HG02678 (cell line): ENCODE results near the gene TCF19.

ENCODE experiments used
- ATAC-seq: cut with Tn5 transposase; IDR thresholded peaks from one replicate; pipeline ENCODE4 v1.9.1; 2021; ENCODE audit warnings: mild to moderate bottlenecking, moderate library complexity; ENCODE audit not compliant: unreplicated experiment

TCF19 gene

GRCh38 chr6:31126396-31127175, 31.8 kb upstream of the TCF19 start:
- no peak for ATAC-seq

- ATAC-seq, result no peak
These were observed 30.2 kb upstream of the TCF19 start for GRCh38 chr6:31128093-31128676.

- no peak for ATAC-seq
These were observed 29.3 kb upstream of the TCF19 start for GRCh38 chr6:31129130-31129529.

GRCh38 chr6:31130751-31131150, 27.6 kb upstream of the TCF19 start:
- no peak for ATAC-seq

GRCh38 chr6:31131595-31131994, 26.8 kb upstream of the TCF19 start:
- no peak for ATAC-seq

GRCh38 chr6:31132806-31133205, 25.6 kb upstream of the TCF19 start:
- no peak for ATAC-seq

- no peak for ATAC-seq
These were observed 22.7 kb upstream of the TCF19 start for GRCh38 chr6:31135710-31136109.

GRCh38 chr6:31138982-31139381, 19.4 kb upstream of the TCF19 start, which contains the start of gene PSORS1C2:
PSORS1C2 (minus strand) TSS chr6:31139066; CDS start chr6:31139026, 40 bp downstream.
- no peak for ATAC-seq

GRCh38 chr6:31139599-31139998, 18.8 kb upstream of the TCF19 start:
- ATAC-seq, result no peak

GRCh38 chr6:31140643-31141042, 17.7 kb upstream of the TCF19 start:
- ATAC-seq, result no peak

GRCh38 chr6:31142361-31142761, 16.0 kb upstream of the TCF19 start:
- ATAC-seq, result no peak

- ATAC-seq, result no peak
These were observed 15.2 kb upstream of the TCF19 start for GRCh38 chr6:31143148-31143547.

- ATAC-seq, result no peak
These were observed 14.0 kb upstream of the TCF19 start for GRCh38 chr6:31144296-31144969.

GRCh38 chr6:31144970-31145340, 13.4 kb upstream of the TCF19 start:
- no peak for ATAC-seq

- no peak for ATAC-seq
These were observed 13.0 kb upstream of the TCF19 start for GRCh38 chr6:31145386-31145785.

- no peak for ATAC-seq
These were observed 8.5 kb upstream of the TCF19 start for GRCh38 chr6:31149827-31150447.

GRCh38 chr6:31152781-31153180, 5.6 kb upstream of the TCF19 start:
- no peak for ATAC-seq

- ATAC-seq, result no peak
These were observed 4.0 kb upstream of the TCF19 start for GRCh38 chr6:31154436-31154835.

GRCh38 chr6:31156641-31157040, 1.7 kb upstream of the TCF19 start:
- ATAC-seq, result no peak

- no peak for ATAC-seq
These were observed 763 bp upstream of the TCF19 start, which contains the start of gene CCHCR1 for GRCh38 chr6:31157513-31158139. CCHCR1 (minus strand) TSS chr6:31157802; CDS start chr6:31157600, 202 bp downstream.
